Measurements from ENCODE around the gene STYXL1.
A peak's percentile ranks its signal among the peaks of the same experiment; 100 is the strongest.
"Not testable (repeated sequence)": the region's sequence is repeated elsewhere in the genome, so short reads cannot be mapped to it uniquely, and the experiment has no call there.

The STYXL1 gene

GRCh38 chr7:76029682-76030081, 18.1 kb downstream of the STYXL1 start:
- not testable (repeated sequence) for DNase-seq (ENCODE audit: low read depth, low spot score)

DNA sequence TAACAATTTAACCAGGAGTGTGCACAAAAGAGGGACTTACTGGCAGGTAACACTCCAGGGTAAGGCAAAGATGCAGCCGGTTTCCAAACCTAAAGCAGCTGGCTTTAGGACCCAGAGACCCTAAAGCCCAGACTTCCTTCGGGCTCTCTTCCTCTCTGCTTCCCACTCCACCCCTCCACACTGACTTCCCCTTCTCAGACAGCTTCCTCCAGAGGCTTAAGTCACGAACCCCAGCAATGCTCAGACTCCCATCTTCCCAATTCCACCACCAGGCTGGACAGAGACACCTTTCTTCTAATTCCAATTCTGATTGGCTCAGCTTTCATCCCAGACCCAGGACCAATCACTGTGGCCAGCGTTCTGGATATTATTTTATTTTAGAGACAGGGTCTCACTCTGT, 24.8 kb downstream of the STYXL1 start:
- no peak for DNase-seq (ENCODE audit: low read depth, low spot score)

- no peak for DNase-seq (ENCODE audit: low read depth, low spot score)
Measured at GRCh38 chr7:76022026-76022780, 25.6 kb downstream of the STYXL1 start.

- peak; percentile 33 for DNase-seq (ENCODE audit: low read depth, low spot score)
Measured at GRCh38 chr7:76020031-76020714, 27.6 kb downstream of the STYXL1 start.

DNA sequence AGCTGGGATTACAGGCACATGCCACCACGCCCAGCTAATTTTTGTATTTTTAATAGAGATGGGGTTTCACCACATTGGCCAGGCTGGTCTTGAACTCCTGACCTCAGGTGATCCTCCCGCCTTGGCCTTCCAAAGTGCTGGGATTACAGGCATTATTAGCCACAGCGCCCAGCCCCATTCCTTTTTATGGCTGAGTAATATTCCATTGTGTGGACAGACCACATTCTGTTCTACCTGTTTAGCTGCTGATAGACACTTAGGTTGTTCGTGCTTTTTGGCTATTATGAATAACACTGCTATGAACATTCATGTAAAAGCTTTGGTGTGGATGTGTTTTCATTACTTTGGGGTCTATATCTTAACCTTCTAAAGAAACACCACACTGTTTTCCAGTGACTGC, 29.3 kb downstream of the STYXL1 start:
- DNase-seq (ENCODE audit: low read depth, low spot score), result not testable (repeated sequence)

DNA sequence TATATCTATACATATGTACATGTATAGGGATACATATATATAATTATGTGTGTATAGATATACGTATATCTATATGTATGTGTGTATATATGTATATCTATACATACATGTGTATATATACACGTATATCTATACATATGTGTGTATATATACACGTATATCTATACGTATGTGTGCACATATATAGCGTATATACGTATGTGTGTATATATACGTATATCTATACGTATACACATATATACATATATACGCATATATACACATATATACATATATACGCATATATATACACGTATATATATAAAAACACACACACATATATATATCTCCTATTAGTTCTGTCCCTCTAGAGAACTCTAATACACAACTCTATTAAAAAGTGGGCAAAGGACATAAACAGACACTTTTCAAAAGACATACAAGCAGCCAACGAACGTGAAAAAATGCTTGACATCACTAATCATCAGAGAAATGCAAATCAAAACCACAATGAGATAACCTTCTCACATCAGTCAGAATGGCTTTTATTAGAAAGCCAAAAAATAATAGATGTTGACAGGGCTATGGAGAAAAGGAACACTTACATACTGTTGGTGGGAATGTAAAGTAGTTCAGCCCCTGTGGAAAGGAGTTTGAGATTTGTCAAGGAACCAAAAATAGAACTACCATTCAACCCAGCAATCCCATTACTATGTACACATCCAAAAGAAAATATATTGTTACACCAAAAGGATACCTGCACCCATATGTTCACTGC, 31.4 kb downstream of the STYXL1 start:
- no peak for DNase-seq (ENCODE audit: low read depth, low spot score)

DNA sequence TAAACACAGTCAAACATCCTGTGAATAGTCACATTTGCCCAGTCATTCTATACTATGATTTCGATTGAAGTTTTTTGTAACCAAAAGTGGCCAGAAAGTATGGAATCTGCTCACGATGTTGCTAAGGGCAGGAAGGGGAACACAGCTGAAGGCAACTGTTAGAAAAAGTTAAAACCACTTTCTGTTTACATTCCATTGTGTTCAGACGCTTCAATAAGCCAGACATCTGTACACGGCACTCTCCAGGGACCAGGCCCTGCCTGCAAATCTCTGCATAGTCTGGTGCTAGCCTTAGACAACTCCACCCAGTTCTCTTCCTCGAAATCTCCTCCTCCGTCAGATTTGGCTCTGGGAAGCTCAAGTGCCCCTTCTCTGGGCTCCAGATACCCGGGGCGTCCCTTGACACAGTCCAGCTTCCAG, 36.3 kb downstream of the STYXL1 start:
- DNase-seq (ENCODE audit: low read depth, low spot score), result no peak

DNA sequence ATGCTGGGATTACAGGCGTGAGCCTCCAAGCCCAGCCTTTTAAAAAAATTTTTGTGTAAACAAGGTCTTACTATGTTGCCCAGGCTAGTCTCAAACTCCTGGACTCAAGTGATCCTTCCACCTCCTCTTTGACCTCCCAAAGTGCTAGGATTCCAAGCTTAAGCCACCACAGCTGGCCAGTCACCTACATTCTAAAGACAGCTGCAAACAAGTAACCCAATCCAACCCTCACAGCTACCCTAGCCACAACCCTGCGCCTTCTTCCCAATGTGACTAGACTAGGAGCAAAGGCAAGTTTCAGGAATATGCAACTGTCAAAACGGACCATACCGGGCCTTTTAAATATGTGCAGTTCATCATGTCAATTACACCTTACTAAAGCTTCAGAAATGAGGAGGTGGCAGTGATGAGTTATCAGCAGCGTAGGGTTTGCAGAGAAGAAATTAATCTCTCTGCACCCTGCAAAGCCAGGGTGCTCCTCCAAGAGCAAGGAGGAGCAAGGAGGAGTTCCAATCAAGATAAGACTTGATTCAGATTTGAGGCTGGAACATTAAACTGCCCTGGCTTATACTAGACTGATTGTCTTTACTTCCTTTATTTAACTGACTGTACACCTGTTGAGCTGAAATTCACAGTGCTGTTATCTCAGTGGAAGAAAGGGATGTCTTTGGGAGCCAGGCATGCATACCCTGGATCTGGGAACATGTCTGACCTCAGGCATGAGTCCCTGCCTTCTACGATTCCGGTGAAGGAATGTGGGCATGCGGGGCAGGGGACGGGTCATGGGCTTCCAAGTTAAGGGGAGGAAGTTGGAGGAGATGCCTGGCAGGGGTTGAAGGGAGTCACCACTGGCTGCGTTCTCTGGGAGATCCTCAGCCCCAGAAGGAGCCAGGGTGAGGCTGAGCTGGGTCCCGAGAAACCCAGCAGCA, 37.9 kb downstream of the STYXL1 start:
- no peak for DNase-seq (ENCODE audit: low read depth, low spot score)

- DNase-seq (ENCODE audit: low read depth, low spot score), result no peak
Measured at GRCh38 chr7:76008156-76008687, 39.6 kb downstream of the STYXL1 start.

DNA sequence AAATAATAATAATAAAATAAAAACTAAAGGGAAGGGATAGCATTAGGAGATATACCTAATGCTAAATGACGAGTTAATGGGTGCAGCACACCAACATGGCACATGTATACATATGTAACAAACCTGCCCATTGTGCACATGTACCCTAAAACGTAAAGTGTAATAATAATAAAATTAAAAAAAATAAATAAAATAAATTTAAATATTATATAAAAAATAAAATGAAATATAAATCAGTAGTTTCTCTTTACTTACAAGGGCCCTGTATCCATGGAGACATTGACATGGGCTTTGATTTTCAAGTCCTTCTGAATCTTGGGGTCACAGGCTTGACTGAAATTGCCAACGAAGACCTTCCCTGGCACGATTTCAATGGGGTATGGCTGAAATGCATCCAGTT, 42.8 kb downstream of the STYXL1 start:
- DNase-seq (ENCODE audit: low read depth, low spot score), result not testable (repeated sequence)

GRCh38 chr7:76003351-76003750, 44.4 kb downstream of the STYXL1 start:
- DNase-seq (ENCODE audit: low read depth, low spot score), result no peak

- no peak for DNase-seq (ENCODE audit: low read depth, low spot score)
Measured at GRCh38 chr7:76002822-76003221, 45.0 kb downstream of the STYXL1 start.

DNA sequence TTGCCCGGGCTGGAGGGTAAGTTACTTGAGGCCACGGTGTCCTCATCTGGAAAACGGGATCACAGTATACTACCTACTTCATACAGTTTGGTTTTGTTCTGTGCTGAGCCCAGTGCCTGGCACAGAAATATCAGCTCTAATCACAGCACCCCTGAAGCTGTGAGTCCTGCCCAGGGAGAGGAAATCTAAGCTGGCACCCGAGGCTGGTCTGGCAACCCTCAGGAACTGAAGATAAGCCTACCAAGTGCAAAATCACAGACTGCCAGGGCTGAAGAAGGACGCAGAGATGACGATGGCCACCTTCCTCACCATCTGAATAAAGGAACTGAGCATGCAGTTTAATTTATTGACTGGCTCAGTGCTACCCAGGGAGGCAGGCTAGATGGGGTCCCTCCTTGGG, 45.7 kb downstream of the STYXL1 start:
- DNase-seq (ENCODE audit: low read depth, low spot score), result no peak

DNA sequence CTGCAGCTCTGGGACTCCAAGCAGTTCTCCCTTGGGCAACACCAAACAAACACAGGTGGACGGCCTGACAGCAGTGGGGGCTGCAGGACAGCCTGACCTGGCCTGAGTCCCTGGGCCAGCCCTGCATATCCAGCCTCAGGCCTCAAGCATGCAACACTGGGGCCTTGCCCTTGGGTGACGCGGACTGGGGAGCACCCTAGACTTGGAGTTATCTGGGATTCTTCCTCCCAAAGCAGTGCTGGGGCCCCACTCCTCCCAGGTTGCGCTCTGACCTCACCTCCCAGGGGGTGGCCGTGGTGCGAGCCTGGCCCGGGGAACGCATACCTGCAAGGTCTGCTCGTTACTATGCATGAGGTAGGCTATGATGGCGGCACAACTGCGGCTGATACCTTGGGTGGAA, 47.2 kb downstream of the STYXL1 start:
- no peak for DNase-seq (ENCODE audit: low read depth, low spot score)

- no peak for DNase-seq (ENCODE audit: low read depth, low spot score)
Measured at GRCh38 chr7:75998038-75998437, 49.8 kb downstream of the STYXL1 start.

DNA sequence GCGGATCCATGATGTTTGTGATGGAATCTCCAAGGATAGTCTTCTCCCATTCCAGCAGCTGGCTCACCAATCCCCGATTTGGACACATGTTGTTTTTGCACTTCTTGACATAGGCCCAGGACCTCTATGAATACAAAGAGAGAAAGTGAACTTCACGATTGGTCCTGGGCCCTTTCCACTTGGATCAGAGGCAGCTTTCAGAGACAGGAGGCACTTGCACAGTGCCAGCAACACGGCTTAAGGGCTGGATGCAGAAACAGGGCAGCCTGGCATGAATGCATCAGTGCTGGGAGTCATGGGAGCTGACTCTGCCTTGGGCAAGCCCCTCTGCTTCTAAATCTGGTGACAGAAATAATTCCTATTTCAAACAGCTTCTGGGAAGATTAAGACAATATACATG, 51.3 kb downstream of the STYXL1 start:
- DNase-seq (ENCODE audit: low read depth, low spot score), result no peak

GRCh38 chr7:75995996-75996395, 51.8 kb downstream of the STYXL1 start:
- no peak for DNase-seq (ENCODE audit: low read depth, low spot score)

- DNase-seq (ENCODE audit: low read depth, low spot score), result no peak
Measured at GRCh38 chr7:75995052-75995471, 52.7 kb downstream of the STYXL1 start.

DNA sequence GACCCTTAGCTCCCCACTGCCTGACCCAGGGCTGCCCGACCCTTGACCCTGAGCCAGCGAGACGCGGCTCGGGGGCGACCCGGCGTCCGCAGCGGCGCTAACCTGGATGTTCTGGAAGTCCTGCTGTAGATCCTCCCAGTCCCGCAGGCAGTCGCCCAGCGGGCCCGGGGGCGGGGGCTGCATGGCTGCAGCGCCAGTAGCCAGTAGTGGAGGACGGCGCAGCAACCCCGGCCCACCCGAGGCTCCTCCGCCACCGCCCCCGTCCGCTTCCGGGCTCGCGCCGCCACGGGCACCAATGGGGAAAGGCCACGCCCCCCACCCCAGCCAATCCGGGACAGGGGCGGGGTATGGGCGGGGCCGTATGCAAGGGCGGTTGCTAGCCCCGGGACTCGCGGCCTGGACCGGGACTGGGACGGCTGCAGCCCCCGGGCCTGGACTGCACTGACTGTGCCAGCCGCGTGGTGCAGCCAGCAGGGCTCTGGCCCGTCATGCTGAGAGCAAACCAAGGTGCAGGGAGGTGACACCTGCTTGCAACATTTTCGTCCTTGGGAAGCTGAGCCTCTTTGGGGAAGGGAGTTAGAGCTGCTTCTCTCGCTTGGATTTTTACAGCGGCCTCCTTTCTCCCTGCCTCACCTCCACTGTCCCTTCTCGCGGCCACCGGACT, 53.3 kb downstream of the STYXL1 start, which contains the start of gene TMEM120A:
TMEM120A (minus strand) TSS at position 208 of the 664 bp plus-strand sequence; CDS start at position 183, 25 bp downstream.
- DNase-seq (ENCODE audit: low read depth, low spot score), result peak; percentile 91

DNA sequence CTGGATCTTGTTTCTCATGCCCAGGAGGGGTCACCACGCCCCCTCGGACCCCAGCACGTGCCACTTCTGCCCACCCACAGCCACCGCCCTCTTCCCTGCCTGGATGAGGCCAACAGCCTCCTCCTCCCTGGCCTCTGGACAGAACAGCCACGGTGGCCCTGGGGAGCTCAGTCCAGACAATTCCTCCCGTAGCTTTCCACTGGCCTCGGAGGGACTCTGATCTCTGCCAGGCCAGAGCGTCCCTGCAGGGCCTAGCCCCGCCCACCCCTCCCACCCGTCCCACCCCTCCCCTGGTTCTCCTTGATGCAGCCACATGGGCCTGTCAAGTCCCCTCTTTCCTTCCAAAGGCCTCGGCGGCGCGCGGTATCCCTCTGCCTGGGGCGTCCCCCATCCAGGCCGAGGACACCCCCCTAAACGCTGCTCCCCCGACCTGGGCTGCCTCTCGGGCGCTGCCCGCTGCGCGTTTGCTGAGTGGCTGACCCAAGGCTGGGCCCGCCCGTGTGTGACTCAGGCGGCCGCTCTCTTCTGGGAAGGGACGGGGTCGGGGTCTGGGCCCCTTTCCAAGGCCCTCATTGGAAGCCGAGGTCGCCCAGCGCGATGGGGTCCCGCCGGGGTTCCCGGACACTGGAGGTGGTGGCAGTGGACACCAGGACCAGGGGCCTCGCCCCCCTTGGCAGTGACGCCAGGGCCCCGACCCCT, 54.0 kb downstream of the STYXL1 start:
- no peak for DNase-seq (ENCODE audit: low read depth, low spot score)
